Limb (tissue), 2 donors: ENCODE measurements around the gene TMEM109.

Experiments used
- DNase-seq, 2 donors: peaks; one replicate each; pipeline ENCODE4 v3.0.0-alpha.2; 2016; ENCODE audit errors: extremely low spot score in 2 of 2

Gene TMEM109, protein sequence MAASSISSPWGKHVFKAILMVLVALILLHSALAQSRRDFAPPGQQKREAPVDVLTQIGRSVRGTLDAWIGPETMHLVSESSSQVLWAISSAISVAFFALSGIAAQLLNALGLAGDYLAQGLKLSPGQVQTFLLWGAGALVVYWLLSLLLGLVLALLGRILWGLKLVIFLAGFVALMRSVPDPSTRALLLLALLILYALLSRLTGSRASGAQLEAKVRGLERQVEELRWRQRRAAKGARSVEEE

DNA sequence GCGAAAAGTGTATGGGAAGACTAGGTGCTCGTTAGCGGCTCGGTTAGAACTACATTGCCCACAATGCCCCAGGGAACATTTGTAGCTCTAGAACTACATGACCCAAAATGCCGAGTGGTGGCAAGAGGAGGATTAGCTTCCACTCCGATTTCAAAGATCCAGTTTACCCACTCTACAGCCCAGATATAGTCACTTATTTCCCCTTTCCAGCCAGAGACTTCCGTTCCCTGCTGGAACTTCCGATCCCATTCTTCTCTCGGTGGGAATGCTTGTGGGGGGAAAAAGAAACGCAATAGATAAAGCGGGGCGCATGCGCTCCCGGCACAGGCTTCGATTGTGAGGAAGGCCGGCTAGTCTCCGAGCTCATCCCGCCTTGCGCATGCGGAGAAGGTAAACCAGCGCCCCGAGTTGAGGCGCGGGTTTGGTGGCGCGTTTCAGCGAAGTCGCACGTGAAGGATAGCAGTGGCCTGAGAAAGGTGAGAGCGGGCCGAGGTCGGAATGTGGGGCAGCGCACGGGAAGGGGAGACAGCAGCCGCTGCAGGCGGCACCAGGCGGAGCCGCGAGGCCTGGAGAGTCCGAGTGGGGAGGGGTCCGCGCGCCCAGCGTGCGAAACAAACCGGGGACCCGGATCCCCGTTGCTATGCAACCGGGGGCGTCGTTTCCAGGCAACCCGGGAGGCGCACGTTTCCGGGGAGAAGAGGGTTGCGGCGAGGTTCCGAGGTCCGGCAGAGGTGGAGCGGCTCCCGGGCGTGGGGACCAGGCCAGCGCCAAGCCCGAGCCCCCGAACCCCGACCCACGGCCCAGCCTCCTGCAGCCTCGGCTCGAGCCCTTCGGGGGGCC, at the start of gene TMEM109:
TMEM109 (plus strand) TSS at position 366 of the 840 bp plus-strand sequence. CDS start 5,536 bp downstream, outside the sequence.
- DNase-seq = peak; percentile 91 to 93

GRCh38 chr11:60864856-60865513, 49.0 kb upstream of the TMEM109 start:
- DNase-seq = no peak

- no peak for DNase-seq
These were observed 46.8 kb upstream of the TMEM109 start, which contains the start of gene ZP1 for GRCh38 chr11:60866911-60867870. ZP1 (plus strand) TSS chr11:60867542; CDS start chr11:60867562, 20 bp downstream.

- no peak for DNase-seq
These were observed 45.9 kb upstream of the TMEM109 start for GRCh38 chr11:60867871-60868681.

DNA sequence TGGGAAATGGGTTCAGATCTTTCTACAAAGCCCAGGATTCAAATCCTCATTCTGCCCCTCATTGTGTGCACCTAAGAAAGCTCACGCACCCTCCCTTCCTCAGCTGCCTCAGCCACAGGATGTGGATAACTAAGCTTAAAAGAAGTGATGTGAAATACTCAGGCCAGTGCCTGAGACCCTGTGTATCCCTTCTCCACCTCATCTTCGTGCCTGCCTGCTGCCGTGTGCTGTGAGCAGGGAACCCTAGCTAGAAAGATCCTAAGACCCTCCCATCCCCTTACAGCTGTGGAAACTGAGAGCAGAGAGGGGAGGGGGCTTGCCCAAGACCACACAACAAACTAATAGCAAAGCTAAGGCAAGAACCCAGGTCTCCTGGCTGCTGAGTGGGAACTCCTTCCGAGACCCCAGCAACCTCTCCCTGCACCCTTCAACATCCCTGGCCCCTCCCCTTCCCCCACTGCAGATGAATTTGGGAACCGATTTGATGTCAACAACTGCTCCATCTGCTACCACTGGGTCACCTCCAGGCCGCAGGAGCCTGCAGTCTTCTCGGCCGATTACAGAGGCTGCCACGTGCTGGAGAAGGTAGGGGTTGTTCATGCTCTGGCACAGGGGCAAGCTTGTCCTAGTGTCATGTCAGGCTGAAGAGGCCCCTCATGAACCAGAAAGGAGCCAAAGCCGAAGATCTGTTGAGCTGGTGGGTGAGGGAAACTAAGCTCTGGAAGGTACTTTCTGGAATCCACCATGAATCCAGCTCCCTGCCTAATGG, 45.1 kb upstream of the TMEM109 start:
- DNase-seq = no peak

- no peak for DNase-seq
These were observed 44.5 kb upstream of the TMEM109 start for GRCh38 chr11:60869451-60869825.

- no peak for DNase-seq
These were observed 43.7 kb upstream of the TMEM109 start for GRCh38 chr11:60870276-60870675.

DNA sequence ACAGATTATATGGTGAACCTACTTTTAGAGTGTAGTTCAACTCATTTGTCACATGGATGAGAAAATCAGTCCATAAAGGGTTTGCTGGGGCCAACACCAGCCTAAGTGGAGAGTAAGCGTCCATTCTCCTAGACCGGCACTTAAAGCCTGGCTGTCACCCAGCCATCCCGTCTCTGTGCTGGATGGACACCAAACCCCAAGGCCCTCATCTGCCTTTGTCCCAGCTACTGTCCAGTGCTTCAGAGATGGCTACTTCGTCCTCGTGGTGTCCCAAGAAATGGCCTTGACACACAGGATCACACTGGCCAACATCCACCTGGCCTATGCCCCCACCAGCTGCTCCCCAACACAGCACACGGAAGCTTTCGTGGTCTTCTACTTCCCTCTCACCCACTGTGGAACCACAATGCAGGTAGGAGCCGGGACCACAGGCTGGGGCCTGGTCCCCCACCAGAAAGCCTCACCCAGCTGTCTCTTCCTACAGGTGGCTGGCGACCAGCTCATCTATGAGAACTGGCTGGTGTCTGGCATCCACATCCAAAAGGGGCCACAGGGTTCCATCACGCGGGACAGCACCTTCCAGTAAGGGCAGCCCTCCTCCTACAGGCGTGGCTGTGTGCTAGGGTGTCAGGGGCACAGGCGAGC, 43.1 kb upstream of the TMEM109 start:
- no peak for DNase-seq

DNA sequence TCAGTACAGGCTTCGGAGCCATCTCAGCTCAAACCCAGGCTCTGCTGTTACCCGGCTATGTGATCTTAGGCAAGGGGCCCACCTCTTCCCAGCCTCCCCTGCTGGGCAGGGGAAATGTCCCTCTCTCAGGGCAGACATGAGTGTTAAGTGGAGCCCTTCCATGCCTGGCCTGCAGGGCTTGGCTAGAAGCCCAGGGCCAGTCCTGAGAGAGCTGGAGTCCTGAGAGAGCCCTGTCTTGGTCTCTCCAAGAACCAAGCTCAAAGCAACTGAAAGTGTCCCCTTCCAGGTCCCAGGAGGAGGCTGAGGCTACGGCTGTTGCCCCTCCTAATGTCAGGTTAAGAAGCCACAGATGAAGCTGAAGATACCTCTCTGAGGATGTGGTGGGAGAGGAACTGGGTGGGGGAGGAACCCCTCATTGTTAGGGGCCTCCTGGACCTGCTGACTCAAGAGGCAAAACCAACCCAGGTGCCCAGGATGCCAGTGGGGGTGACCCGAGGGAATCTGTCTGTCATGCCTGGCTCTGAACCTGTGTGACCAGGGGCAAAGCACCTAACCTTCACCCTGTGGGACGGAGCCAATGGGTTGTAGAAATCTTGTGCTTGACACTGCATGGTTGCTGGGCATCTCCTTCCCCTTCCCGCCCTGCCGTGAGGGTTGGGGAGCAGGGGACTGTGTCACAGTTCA, 42.4 kb upstream of the TMEM109 start:
- DNase-seq = no peak

DNA sequence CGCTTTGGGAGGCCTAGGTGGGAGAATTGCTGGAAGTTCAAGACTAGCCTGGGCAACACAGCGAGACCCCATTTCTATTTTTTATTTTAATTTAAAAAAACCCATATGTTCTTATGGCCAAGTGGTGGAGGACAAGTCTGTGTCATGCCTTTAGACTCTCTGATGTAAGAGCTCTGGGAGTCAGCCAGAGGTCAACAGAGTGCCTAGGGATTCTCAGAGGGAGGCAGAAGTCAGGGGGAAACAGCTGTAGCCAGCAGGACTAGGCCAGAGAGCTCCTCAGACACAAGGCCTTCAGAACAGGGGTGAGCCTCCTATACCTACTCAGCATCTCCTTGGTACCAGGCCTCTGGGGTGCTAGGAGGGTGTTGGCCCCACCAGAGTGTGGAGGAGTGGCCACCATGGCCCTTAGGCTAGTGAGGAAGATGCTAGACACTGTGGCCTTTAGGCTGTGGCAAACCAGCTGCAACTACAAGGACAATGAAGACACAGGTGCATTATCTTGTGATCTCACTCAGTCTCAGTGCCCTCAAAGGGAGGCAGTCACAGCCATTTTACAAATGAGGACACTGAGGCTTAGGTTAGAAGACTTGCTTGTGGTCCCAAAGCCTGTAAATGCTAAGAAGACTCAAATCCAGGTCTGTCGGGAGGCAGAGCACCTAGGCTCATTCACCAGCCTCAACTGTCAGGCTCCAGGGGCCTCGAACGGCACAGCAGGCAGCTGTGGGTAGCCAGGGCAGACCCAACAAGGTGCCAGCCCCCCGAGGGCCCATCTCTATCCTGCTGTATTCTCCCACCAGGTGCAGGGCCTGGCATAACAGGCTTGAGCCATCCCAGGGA, 41.6 kb upstream of the TMEM109 start:
- DNase-seq = no peak

- DNase-seq = no peak
These were observed 40.9 kb upstream of the TMEM109 start for GRCh38 chr11:60872961-60873524.

DNA sequence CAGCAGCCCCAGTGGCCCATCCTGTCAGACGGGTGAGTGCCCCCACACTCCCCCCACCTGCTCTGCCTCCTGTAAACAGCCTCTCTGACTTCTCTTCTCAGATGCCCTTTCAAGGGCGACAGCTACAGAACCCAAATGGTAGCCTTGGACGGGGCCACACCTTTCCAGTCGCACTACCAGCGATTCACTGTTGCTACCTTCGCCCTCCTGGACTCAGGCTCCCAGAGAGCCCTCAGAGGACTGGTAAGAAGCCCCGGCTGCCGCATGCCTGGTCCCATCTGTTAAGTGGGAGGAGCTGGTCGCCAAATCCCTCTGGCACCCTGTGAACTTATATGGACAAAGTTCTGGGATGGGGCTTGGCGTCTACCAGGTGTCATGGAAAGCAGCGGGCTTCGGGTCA, 40.4 kb upstream of the TMEM109 start:
- DNase-seq = no peak

DNA sequence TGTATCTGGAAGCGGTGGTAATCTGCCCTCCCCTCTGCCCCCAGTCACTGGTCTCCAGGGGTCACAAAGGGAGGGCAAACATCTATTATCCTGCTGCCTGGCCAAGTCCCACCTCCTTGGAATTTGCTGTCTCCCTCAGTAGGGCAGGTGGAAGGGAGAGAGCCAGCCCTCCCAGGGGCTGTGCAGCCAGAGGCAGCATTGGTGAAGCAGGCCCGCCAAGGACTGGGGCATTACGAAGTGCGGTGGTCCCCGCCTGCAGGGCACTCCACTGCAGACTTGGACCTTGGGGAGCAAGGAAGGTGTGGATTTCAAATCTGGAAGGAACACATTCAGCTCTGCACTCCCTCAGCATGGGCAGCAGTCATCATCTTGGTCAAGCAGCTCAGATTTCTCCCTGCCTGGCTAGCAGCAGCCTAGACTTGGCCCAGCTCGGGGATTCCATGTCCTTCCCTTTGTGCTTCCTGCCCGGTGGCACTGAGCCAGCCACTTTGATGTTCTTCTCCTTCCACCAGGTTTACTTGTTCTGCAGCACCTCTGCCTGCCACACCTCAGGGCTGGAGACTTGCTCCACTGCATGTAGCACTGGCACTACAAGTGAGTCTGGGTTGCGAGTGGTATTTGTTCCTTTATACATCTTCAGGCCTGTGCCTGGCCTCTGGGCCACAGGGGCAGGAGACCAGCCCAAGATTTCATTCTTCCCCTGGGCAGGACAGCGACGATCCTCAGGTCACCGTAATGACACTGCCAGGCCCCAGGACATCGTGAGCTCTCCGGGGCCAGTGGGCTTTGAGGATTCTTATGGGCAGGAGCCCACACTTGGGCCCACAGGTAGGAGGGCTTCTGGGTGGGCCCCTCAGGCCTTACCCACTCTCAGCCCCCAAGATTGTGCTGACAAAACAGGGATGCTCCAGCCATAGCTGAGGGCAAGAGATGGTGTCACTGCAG, 39.3 kb upstream of the TMEM109 start:
- DNase-seq = no peak

DNA sequence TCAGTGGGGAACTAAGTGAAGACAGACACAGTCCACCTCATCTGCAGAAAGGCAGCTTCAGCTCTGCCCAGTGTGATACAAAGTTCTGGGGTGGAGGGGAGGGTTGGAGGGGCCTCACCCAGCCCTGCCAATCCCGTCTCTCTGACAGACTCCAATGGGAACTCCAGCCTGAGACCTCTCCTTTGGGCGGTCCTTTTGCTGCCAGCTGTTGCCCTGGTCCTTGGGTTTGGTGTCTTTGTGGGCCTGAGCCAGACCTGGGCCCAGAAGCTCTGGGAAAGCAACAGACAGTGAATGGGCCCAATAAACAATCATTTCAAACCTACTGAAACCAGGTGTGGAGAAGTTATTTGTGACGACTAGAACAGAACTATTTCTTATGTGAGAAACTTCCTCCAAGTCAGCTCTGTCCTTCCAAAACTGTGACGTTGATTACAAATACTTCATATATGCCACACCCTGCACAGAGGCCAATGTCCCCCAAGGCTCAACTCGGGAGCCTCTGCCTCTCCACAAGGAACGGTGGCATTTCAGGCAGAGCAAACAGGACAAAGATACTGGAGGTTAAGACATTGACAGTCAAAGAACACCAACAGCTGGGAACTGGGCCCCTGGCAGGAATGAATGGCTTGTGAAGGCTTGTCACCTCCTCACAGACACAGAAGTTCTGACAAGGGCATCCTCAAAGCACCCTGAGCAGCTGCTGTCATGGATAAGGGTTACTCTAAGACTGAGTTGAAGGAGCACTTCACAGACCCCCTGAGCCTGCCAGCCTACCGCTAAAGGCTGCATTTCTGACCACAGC, 38.4 kb upstream of the TMEM109 start:
- no peak for DNase-seq

- DNase-seq = no peak
These were observed 37.8 kb upstream of the TMEM109 start for GRCh38 chr11:60876168-60876485.
